ENCODE results near the gene NTRK3. TPM values are rescaled to one million over a fixed set of nuclear protein-coding genes. Genes with fewer than 3 reads are reported as not detected.

The NTRK3 gene
- polyA plus RNA-seq, 1 donor (not counting 4 experiments of a cell fraction or from before 2014, with no cell fraction given), result not detected

DNA sequence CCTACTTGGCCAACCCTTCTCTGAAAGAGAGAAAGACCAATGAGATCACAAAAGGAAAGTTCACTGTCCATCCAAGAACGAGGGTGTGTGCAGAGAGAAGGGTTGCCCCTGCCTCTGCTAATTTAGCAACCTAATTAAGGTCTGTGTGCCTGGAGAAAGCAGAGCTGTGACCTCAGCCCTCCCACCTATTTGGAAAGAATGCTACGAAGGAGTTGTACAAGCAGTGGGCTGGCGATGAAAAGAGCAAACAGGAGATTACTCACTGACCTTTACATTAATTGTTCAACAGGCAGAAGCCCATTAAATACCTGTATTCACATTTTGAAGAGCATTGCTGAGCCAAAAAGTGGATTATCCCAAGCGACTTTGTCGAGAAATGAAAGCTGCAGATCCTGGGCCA lies 314.9 kb downstream of the NTRK3 start:
- Histone ChIP-seq H2AFZ (ENCODE audit: control insufficient read depth, low read length) (no peak overlapping the region), H3K9me1 (ENCODE audit: control insufficient read depth, extremely low read depth, insufficient read depth, low read length) (no peaks in the 10 kb centered on the region), H3K79me2 (ENCODE audit: control insufficient read depth, insufficient read depth, low read length) (no peaks in the 10 kb centered on the region), H3K4me2 (ENCODE audit: control insufficient read depth, extremely low read depth, insufficient read depth, low read depth, low read length) (no peak overlapping the region), H3K4me1 (ENCODE audit: control insufficient read depth, extremely low read depth, insufficient read depth, low read length) (no peaks in the 10 kb centered on the region), H3K4me3 (ENCODE audit: control insufficient read depth in 2 of 3, extremely low read depth in 1 of 3, insufficient read depth in 2 of 3, low read depth in 1 of 3, low read length in 3 of 3) (no peak overlapping the region), H3K36me3 (ENCODE audit: control insufficient read depth in 2 of 2, extremely low read depth in 1 of 2, insufficient read depth in 2 of 2, low read length in 2 of 2) (no peaks in the 10 kb centered on the region), H3K27ac (ENCODE audit: control insufficient read depth, insufficient read depth, low read length) (no peak overlapping the region), H3K9ac (ENCODE audit: control insufficient read depth, extremely low read depth, insufficient read depth, low read length) (no peak overlapping the region), H4K20me1 (ENCODE audit: control insufficient read depth, extremely low read depth, insufficient read depth, low read length) (no peaks in the 10 kb centered on the region), H3K27me3 (ENCODE audit: control insufficient read depth, extremely low read depth, insufficient read depth, low read length) (no peaks in the 10 kb centered on the region), H3K9me3 (ENCODE audit: control insufficient read depth, low read depth, low read length) (no peaks in the 10 kb centered on the region)
- no peak for DNase-seq (ENCODE audit: low read depth, low spot score)
- dilution Hi-C loops (cut with MboI; ENCODE audit: extremely low pct_ligation_motif_present, low sequenced_read_pairs), result no loop called here
- no peak for TF ChIP-seq EZH2 (IDR thresholded peaks at IDR 0.05; ENCODE audit: low read length)
- TF ChIP-seq, protein P1, sequence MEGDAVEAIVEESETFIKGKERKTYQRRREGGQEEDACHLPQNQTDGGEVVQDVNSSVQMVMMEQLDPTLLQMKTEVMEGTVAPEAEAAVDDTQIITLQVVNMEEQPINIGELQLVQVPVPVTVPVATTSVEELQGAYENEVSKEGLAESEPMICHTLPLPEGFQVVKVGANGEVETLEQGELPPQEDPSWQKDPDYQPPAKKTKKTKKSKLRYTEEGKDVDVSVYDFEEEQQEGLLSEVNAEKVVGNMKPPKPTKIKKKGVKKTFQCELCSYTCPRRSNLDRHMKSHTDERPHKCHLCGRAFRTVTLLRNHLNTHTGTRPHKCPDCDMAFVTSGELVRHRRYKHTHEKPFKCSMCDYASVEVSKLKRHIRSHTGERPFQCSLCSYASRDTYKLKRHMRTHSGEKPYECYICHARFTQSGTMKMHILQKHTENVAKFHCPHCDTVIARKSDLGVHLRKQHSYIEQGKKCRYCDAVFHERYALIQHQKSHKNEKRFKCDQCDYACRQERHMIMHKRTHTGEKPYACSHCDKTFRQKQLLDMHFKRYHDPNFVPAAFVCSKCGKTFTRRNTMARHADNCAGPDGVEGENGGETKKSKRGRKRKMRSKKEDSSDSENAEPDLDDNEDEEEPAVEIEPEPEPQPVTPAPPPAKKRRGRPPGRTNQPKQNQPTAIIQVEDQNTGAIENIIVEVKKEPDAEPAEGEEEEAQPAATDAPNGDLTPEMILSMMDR (optimal IDR thresholded peaks at IDR 0.05 in 1 of 3, IDR thresholded peaks at IDR 0.05 in 1 of 3, conservative IDR thresholded peaks at IDR 0.05 in 1 of 3; ENCODE audit: extremely low read depth in 1 of 3, insufficient read depth in 2 of 3, low read length in 3 of 3), result no peak
- no peak for FAIRE-seq

DNA sequence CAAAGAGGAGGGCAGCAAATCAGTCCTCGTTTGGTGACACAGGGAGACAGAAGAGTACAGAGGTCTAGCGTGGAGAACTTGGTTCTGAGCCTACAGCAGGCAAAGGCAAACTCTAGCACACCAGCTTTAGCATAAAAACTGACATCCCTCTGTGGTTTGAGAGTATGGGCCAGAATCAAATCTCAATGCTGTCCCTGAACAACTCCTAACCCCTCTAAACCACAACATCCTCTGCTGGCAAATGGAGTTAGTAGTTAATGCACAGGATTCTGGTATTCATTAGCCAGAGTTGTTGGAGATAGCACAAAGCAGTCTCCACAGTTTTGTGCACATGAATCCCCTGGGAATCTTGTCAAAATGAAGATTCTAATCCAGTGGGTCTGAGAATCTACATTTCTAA lies 315.8 kb downstream of the NTRK3 start:
- Histone ChIP-seq H3K27ac (ENCODE audit: control insufficient read depth, insufficient read depth, low read length) (no peak overlapping the region), H3K9me3 (ENCODE audit: control insufficient read depth, low read depth, low read length) (no peaks in the 10 kb centered on the region), H3K4me2 (ENCODE audit: control insufficient read depth, extremely low read depth, insufficient read depth, low read depth, low read length) (no peak overlapping the region), H4K20me1 (ENCODE audit: control insufficient read depth, extremely low read depth, insufficient read depth, low read length) (no peaks in the 10 kb centered on the region), H3K27me3 (ENCODE audit: control insufficient read depth, extremely low read depth, insufficient read depth, low read length) (no peaks in the 10 kb centered on the region), H3K79me2 (ENCODE audit: control insufficient read depth, insufficient read depth, low read length) (no peaks in the 10 kb centered on the region), H3K9ac (ENCODE audit: control insufficient read depth, extremely low read depth, insufficient read depth, low read length) (no peak overlapping the region), H3K36me3 (ENCODE audit: control insufficient read depth in 2 of 2, extremely low read depth in 1 of 2, insufficient read depth in 2 of 2, low read length in 2 of 2) (no peaks in the 10 kb centered on the region), H3K4me3 (ENCODE audit: control insufficient read depth in 2 of 3, extremely low read depth in 1 of 3, insufficient read depth in 2 of 3, low read depth in 1 of 3, low read length in 3 of 3) (no peak overlapping the region), H3K9me1 (ENCODE audit: control insufficient read depth, extremely low read depth, insufficient read depth, low read length) (no peaks in the 10 kb centered on the region), H2AFZ (ENCODE audit: control insufficient read depth, low read length) (no peak overlapping the region), H3K4me1 (ENCODE audit: control insufficient read depth, extremely low read depth, insufficient read depth, low read length) (no peaks in the 10 kb centered on the region)
- dilution Hi-C loops (cut with MboI; ENCODE audit: extremely low pct_ligation_motif_present, low sequenced_read_pairs), result no loop called here
- DNase-seq (ENCODE audit: low read depth, low spot score) (no peak), FAIRE-seq (no peak)
- TF ChIP-seq, protein P1 (optimal IDR thresholded peaks at IDR 0.05 in 1 of 3, IDR thresholded peaks at IDR 0.05 in 1 of 3, conservative IDR thresholded peaks at IDR 0.05 in 1 of 3; ENCODE audit: extremely low read depth in 1 of 3, insufficient read depth in 2 of 3, low read length in 3 of 3), result no peak
- TF ChIP-seq EZH2 (IDR thresholded peaks at IDR 0.05; ENCODE audit: low read length), result no peak
